Measurements from ENCODE around the gene SCAF1. TPM values are rescaled to one million over a fixed set of nuclear protein-coding genes. Genes with fewer than 3 reads are reported as not detected.

Gene SCAF1
- total and polyA plus RNA-seq, 10 of the 15 experiments (the other 5 are each of a cell fraction or from before 2014, with no cell fraction given) = 0.18 to 77.0 (median 5.3) TPM

DNA sequence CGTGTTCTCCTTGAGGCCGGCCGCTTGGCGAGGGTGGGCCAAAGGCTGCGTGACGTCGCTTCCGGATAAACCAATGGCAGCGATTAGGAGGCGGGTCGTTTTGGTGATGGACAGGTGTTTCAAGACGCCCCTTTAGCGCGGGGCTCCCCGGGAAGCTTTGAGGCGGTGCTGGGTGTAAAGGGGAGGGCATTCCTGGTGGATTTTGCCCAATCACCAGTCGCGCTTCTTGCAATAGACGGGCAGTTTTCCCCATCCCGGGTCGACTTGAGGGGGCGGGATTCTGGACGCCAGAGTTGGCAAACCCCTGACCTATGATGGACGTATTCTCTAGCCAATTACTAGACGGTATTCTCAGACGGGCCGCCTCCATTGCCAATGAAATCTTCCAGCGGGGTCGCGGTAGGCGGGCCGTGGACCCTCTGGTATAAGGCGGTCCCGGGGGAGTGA, 34.8 kb downstream of the SCAF1 start (continued):
- TF ChIP-seq MTA3 (IDR thresholded peaks at IDR 0.05; ENCODE audit: borderline replicate concordance, low read length) (no peak), CBX3 (IDR thresholded peaks at IDR 0.05; ENCODE audit: borderline replicate concordance, low read depth) (no peak), SP1 (IDR thresholded peaks at IDR 0.05; ENCODE audit: low read depth, low read length) (peak; percentile 93), DPF2 (IDR thresholded peaks at IDR 0.05) (peak; percentile 99), BHLHE40 (IDR thresholded peaks at IDR 0.05; ENCODE audit: borderline replicate concordance in 1 of 2, low read depth in 2 of 2, low read length in 1 of 2) (no peak), NFYA (IDR thresholded peaks at IDR 0.05; ENCODE audit: borderline replicate concordance, low read depth, low read length) (peak; percentile 35), POLR2AphosphoS5 (IDR thresholded peaks at IDR 0.05; ENCODE audit: low read length) (no peak), EZH2 (IDR thresholded peaks at IDR 0.05; ENCODE audit: borderline replicate concordance, control insufficient read depth, low read depth, low read length) (no peak)
- TF ChIP-seq, protein P1, sequence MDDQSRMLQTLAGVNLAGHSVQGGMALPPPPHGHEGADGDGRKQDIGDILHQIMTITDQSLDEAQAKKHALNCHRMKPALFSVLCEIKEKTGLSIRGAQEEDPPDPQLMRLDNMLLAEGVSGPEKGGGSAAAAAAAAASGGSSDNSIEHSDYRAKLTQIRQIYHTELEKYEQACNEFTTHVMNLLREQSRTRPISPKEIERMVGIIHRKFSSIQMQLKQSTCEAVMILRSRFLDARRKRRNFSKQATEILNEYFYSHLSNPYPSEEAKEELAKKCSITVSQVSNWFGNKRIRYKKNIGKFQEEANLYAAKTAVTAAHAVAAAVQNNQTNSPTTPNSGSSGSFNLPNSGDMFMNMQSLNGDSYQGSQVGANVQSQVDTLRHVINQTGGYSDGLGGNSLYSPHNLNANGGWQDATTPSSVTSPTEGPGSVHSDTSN (IDR thresholded peaks at IDR 0.05; ENCODE audit: insufficient replicate concordance, low read depth, low read length) = peak; percentile 93
- TF ChIP-seq, protein P2, sequence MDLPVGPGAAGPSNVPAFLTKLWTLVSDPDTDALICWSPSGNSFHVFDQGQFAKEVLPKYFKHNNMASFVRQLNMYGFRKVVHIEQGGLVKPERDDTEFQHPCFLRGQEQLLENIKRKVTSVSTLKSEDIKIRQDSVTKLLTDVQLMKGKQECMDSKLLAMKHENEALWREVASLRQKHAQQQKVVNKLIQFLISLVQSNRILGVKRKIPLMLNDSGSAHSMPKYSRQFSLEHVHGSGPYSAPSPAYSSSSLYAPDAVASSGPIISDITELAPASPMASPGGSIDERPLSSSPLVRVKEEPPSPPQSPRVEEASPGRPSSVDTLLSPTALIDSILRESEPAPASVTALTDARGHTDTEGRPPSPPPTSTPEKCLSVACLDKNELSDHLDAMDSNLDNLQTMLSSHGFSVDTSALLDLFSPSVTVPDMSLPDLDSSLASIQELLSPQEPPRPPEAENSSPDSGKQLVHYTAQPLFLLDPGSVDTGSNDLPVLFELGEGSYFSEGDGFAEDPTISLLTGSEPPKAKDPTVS (IDR thresholded peaks at IDR 0.05; ENCODE audit: low read depth, low read length) = 0 out of 2 replicates have a peak, but pooled peaks have one; percentile 25
- TF ChIP-seq, protein P3, sequence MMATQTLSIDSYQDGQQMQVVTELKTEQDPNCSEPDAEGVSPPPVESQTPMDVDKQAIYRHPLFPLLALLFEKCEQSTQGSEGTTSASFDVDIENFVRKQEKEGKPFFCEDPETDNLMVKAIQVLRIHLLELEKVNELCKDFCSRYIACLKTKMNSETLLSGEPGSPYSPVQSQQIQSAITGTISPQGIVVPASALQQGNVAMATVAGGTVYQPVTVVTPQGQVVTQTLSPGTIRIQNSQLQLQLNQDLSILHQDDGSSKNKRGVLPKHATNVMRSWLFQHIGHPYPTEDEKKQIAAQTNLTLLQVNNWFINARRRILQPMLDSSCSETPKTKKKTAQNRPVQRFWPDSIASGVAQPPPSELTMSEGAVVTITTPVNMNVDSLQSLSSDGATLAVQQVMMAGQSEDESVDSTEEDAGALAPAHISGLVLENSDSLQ (IDR thresholded peaks at IDR 0.05) = peak; percentile 100
- TF ChIP-seq, protein P4, sequence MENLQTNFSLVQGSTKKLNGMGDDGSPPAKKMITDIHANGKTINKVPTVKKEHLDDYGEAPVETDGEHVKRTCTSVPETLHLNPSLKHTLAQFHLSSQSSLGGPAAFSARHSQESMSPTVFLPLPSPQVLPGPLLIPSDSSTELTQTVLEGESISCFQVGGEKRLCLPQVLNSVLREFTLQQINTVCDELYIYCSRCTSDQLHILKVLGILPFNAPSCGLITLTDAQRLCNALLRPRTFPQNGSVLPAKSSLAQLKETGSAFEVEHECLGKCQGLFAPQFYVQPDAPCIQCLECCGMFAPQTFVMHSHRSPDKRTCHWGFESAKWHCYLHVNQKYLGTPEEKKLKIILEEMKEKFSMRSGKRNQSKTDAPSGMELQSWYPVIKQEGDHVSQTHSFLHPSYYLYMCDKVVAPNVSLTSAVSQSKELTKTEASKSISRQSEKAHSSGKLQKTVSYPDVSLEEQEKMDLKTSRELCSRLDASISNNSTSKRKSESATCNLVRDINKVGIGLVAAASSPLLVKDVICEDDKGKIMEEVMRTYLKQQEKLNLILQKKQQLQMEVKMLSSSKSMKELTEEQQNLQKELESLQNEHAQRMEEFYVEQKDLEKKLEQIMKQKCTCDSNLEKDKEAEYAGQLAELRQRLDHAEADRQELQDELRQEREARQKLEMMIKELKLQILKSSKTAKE (IDR thresholded peaks at IDR 0.05; ENCODE audit: low read depth, poor library complexity, severe bottlenecking) = no peak
